ENCODE measurements around the gene PADI6.
"Not testable (repeated sequence)": the region's sequence is repeated elsewhere in the genome, so short reads cannot be mapped to it uniquely, and the experiment has no call there.

PADI6 gene

DNA sequence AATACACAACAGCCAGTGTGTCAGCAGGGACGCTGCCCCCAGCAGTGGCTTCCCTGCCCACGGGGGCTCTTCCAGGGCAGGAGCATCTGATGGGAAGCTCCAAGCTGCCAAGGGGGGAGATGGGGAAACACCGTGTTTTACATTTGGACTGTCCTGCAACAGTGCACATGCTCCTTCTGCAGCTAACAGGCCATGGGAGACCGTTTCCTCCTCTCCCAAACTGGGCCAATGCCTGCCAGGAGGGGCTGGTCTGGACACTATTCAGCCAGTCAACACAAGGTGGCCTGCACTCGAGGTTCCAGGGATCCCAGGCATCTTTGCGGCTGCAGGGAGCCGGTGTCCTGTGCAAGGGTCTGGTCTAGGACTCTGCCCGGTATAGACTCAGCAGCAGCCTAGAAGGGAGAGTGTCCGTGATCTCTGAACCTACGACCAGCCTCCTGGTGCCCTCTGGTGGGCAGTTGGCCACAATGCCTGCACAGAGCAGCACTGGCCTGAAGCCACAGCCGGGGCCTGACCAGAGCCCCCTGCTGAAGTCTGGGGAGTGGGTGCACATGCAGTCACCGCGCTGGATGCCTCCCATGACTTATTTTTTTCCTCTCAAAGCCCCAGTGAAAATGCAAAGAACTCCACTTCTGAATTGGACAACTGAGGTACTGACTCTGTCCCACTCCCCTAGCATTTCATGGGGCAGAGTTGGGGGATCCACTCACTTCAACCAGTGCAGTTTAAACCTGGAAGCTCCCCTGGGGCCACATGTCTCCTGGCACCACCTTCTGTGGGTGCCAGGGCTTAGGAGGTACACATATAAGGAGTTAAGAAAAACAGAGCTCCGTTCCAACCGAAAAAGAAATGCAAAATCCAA, 34.1 kb downstream of the PADI6 start:
- DNase-seq = peak; percentile 30

DNA sequence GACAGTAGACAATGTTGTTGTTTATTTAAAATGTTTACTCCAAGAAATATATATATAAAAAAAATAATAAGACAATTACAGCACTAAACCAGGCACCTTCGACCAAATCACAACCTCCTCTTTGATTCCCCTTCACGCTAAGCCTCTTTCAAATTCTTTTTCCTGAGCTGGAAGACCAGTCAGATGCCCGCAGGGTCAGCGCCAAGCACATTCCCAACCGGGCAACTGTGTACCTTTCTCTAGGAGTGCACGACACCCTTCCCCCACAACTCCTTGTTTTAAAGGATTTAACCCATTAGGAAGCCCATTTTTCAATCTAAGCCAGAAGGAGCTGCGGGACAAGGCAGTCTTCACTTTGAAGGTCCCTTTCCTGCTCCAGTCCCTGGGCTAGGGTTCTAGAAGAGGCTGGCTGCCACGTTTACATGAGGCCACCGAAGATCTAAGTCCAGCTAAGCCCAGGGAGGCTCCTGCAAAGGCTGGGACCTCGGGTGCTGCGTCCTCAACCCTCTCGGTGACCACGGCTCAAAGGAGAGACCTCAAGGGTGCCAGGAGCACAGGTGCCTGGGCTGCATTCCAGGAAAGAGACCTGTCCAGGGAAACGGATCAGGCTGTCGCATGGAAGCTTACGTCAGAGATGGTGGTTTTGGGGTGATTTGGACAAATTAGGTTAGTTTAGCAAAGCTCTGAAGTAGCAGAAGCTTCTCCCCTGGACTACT, 34.9 kb downstream of the PADI6 start:
- not testable (repeated sequence) for DNase-seq

DNA sequence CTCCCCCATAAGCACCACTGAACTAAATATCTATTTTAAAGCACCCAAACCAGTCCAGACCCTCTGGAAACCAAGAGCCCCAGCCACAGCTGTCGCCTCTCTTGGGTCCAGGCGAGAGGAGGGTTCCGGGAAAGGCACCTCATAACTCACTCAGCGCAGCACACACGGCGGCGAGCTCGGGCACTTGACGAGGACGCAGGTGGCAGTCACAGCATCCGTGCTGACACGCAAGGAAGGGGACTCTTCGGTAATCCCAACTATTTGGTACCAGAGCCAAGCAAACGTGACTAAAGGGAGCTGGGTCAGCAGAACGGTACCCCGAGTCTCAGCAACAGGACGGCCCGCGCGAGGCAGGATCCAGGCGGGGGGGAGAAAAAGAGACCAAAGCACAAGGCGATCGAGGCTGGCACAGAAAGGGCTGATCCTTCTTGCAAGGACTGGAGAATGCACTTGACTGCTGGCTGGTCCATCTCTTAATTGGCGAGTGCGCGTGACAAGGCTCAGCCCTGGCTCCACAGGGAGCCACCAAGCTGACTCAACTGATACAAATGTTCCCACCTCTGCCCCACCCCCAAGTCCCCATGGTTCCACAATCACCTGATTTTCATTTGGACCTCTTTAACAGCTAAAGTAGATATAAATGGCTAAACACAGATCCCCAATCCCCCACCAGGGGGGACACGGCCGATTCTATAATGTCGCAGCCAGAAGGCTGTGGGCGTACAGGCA, 36.0 kb downstream of the PADI6 start:
- DNase-seq = not testable (repeated sequence)

DNA sequence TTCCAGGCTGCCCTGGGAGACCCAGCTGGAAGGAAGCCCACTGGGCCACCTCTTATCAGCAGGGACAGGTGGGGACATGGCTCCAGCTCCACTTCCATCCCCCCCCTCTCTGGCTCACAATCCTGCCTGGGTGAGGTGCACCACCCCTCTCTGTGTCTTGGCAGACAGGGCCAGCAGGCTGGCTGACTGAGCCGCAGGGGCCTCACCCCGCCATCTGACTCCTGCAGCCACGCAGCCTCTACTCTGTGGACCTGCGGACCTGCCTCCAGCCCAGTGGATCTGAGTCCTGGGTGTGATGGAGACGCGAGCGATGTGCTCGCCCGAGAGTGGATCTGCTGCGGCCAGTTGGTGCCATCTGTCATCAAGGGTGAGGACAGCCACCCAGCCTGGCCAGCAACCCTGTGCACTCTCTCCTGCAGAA, 37.4 kb downstream of the PADI6 start:
- no peak for DNase-seq

DNA sequence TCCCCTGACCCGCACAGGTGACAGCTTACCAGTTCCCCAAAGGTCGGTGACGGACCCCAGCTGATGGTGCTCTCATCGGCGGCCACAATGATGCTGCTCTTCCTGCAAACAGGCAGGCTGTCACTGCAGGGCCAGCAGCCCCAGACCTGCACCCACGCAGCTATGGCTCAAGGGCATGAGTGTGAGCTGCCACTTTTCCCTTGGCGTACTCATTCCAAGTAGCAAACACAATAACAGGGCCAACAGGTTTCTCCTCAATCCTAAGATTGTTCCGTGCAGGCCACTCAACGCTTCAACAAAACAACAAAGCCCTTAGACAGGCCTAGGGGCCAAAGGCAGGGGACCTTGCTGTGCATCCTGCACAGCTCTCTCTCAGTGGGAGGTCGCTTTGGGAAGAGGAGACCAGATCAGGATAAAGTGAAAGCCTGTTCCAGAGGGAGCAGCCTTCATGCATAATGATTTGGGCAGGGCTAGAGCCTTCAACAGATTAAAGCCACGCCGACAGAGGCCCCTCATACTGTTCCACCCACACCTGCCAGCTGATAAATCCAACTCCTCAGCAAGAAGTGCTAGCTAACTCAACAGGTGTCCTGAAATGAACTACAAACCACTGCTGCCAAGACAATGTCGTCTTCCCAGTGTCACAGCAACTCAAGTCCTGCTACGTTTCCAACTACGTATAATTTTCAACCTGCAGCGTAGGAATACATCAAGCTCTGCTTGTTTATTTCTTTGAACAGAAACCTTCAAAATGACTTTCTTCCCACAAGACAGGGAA, 40.3 kb downstream of the PADI6 start:
- no peak for DNase-seq

DNA sequence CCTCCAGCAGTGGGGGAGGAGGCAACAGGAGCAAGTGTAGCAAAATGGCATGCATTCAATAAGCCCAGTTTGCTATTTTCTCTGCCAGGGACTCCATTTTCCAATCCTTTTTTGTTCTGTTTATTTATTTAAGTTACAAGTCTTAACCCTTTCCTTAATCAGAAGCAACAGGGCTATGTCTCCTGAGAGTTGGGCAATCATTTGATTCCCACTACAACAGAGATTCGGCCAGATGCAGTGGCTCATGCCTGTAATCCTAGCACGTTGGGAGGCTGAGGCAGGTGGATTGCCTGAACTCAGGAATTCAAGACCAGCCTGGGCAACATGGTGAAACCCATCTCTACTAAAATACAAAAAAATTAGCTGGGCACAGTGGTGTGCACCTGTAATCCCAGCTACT, 42.0 kb downstream of the PADI6 start:
- no peak for DNase-seq

DNA sequence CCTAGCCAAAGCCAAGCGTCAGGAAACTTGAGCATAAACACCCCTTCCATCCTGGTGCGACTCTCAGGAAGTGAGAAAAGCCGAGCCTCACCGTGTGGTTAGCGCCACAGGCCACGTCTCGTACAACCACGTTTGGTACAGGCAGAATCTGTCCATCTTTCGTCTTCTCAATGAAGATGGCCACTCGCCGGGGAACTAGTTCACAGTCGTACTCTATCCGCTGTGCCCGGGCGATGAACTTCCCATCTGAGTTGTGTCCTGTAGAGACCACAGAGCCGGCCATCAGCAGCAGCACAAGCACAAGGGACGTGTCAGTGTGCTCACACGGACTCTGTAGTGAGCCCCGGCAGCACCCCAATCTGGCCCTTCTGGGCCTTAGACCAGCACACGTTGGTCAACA, 44.4 kb downstream of the PADI6 start:
- DNase-seq = no peak

DNA sequence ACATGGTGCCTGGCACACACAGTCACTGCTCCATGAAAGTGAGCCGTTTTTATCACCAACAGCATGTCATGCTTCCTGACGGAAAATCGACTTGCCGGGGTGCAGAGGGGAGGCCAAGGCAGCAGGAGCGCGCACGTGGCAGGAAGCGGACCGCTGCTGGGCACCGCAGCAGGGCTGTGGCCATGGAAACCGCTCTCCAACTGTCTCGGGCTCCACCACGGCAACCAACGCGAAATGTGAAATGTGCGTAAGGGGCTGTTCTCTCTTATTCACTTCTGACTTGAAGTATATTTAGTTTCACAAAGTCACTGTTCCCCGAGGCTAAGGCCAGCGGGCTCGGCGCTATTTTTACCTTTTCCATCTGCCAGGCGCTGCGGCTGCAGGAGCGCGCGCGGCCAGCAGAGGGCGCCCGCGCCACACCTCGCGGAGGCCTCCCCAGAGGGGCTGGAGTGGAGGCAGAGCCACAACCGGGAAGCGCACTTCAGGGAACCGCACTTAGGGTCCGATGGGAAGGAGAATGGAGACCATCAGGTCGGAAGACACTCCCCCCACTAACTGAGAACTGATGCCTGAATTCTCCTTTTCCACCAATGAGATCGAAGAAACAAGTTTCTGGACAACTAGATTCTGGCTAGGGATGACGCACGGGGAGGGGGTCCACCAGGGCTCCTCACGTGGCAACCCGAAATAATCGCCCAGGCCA, 47.8 kb downstream of the PADI6 start:
- no peak for DNase-seq

DNA sequence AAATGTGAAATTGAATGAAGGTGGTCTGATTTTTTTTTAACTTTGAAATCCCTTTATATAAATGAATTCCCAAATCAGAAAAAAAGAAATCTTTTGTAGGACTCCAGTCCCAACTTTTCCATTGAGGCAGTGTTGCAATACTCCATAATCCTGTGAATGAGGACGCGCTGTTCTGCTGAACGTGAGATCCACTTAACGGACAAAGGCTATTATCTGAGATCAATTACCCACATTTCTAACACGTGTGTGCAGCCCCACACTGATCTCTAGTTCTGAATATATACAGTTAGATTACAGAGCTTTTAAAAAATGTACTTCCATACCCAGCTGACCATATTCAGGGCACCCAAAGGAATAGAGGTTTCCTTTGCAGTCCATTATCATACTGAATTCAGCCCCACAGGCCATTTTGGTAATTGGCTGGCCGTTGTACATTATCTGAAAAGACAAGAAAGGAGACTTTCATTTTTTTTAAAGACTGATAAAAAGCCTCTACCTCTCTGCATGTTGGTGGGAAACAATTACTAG, 48.5 kb downstream of the PADI6 start:
- DNase-seq = no peak

DNA sequence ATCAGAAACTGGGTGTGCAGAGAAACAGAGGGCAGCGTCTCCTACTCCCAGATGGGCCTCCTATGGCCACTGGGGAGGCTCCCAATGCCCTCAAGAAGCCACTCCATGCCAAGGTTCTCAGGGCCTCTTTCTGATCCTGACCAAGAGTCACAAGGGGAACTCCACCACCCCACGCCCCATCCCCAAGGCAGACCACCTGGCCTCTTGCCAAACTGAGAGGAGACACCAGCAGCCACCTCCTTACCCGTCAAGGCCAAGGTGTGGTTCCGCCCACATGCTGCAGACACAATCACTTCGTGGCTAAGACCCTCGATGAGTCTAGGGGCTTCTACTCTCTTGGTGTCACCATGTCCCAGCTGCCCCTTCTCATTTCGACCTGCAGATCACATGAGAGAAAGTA, 50.5 kb downstream of the PADI6 start:
- no peak for DNase-seq

DNA sequence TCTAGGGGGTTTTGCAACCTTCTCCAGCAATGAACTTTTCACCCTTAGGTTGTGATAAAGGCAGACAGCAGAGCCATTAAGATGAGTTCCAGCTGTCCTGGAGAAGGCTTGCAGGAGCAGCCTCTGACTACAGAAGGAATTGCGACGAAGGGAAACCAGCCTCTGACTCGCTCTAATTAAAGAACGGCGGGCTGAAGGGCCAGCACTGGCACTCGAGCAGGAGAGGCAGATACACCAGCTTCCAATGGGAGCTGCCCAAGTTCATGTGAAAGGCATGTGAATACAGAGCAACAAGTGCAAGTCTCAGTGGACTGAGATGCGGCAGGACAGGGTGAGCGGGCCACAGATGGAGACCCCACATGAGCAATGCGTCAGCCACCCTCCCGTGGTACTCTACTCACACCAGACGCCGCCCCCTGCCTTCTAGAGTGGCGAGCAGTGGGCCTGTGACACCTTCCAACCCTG, 51.8 kb downstream of the PADI6 start:
- DNase-seq = no peak

DNA sequence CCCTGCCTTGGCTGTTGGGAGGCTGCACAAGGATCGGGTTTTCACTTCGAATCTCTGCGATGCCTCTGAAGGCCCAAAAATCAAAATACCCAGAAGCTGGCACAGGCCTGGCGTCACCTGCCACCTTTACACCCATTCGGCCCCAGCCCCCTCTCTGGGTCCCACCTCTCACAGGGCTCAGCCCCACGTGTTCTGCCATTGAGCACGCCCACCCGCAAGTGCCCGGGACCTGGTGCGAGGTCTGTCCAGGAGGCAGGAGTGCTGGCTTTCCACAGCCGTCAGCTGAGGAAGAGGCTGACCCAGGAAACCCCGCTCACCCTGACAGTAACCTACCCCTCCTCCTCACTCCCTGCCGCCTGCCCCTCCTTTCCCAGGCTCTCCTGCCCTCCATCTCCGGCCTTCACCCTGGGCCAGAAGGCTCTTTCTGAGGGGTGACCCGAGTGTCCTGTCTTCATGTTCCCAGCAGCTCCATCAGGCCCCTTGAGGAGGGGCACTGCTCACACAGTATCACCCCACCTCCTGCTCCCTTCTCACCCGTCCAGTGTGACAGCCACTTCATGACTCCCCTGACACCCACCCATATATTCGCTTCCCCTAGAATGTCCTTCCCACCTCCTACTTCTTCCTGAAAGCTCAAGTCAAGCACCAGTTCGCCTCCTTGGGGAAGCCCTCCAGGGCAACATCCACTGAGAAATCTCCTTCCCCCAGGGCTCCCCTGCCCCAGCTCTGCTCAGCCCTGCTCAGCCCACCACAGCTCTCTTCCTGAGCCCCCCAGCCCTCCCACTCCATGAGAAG, 54.0 kb downstream of the PADI6 start:
- no peak for DNase-seq

DNA sequence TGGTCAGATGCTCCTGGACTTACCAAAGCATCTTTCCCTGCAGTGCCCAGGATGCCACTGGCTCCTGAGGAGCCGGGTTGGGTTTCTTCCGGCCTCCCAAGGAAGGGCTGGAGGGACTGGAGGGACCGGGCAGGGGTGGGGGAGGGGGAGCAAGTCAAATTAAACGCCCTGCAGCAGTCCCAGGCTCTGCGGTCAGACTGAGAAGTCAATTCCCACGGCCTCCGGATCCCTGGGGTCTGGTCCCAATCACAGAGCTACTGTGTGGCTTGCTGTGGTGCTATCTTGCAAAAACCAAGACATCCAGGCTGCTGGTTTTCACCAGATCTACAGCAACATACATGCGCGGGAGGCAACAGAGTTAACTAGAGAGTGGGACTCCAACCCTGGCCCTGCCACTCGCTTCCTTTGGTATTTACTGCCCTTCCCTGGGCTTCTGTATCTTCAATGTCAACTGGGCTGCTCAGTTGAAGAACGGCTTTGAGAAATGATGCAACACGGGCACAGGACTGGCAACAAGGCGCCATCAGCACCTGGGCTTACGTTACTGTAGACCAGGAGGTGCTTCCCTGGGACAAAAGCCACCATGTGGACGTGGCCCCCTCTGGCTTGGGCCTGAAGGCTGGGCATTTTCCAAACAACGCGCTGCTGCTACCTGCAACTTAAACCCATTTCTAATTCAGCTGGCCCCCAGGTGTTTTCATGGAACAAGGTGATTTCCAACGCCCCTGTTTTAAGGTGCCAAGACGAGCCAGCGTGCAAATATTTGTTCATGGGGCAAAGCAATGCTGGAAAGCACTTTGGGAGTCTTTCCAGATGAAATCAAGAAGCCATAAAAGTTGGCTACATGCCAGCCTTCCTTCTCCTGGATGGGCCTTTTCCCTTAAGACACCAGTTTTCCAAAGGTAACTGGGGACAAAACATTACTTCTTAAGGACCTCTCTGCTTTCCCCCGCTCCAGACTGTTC, 56.0 kb downstream of the PADI6 start:
- no peak for DNase-seq

DNA sequence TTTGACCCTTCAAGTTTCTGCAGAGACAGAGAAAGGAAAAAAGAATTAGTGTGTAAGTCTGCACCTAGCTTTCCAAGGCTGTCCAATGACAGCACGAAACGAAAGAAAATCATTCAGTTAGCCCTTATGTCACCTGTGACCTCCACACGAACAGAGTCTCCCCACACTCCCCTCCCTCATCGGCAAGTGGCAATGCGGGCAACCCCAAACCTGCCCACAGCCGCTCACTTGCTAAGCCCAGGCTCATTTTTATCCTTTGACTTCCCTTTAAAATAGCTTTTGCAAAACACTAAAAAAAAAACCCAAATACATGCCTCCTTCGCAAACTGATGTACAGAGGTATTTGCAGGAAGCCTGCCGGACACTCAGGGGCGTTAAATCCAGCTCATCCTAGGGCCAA, 57.2 kb downstream of the PADI6 start:
- DNase-seq = no peak

DNA sequence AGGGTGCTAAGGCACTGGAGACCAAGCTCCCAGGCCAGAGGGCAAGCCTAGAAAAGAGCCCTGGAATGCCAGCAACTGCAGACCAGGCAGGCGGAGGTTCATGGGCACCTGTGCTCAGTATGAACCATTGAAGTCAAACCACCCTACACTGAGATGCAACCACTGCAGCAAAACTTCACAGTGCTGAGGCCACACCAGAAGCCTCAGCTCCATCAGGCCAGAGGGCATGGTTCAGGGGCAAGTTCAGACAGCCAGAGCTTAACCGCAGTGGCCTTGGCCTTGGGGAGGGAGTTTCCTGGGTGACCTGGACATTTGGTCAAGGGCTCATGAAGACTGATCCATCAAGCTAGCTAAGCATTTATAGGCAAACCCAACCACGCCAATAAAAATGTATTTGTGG, 60.4 kb downstream of the PADI6 start:
- no peak for DNase-seq

DNA sequence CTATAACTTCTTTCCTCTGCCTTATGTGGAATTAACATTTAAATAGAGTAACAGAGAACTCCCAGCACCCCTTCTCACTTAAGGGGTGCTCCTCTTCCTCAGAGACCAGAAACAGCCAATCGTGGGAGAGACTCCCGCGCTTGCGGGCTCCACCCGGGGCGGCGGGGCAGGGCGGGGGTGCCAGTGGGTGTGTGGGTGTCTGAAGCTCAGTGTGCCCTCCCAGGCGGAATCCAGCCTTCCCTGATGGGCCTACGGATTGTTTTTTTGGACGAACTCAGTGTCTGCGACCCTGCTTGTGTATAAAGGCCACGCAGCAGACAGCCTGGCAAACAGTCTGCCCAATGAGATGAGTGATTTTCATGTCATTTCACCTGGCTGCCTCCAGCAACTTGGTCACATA, 61.3 kb downstream of the PADI6 start:
- DNase-seq = no peak

DNA sequence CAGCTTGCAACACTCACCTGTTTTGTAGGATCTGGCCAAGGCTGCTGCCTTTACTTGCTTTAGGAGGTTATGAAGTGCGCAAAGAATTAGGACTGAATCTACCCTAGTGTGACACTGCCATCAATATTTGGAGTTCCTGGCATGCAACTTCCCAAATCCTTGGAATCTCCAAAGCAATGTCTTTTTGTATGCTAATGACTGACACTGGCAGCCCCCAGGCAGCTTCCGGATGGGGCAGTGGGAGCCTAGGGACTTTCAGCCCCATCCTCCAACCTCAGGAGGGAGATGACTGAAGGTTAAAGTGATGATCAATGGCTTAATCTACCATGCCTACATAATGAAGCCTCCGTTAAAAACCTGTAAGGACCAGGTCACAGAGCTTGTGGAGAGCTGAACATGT, 62.0 kb downstream of the PADI6 start:
- DNase-seq = no peak

DNA sequence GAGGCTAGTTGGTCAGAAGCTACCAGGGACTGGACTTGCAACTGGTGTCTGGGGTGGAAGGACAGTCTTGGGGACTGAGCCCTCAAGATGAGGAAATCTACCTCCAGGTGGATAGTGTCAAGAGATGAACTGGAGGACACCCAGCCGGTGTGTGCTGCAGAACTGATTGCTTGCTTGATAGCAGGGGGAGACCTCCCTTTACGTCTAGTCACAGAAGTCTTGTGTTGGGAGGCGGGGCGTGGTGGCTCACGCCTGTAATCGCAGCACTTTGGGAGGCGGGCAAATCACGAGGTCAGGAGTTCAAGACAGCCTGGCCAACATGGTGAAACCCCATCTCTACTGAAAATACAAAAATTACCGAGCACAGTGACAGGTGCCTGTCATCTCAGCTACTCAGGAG, 62.6 kb downstream of the PADI6 start:
- DNase-seq = no peak

DNA sequence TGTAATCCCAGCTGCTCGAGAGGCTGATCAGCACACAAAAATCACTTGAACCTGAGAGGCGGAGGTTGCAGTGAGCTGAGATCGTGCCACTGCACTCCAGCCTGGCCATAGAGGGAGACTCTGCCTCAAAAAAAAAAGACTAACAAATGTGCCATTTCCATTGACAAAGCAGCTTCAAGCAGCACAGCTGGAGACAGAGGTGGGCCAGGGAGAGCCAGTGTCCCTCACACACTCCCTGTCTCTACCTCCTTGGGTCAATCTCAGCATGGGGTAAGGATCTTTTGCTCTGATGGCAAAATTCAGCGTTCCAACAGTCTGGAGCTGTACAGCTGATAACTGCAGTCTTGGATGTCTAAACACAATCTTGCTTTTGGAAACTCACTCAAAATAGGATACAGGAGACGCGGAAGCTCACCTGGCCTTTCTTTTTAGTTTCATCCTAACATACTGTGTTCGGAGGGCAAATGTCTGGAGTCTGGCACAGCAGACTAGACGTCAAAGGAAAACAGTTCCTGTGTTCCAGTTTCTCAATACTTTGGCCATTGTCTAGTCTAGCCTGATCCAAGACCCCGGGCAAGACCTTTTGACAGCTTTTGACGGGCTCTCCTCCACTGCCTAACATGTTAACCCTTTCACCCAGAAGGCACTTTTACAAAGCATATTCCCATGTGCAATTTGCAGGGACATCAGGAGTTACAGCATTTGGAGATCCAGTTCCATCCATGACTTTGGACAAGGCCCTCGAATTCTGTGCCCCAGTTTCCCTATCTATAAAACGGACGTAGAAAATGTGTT, 64.6 kb downstream of the PADI6 start:
- no peak for DNase-seq

Data from NCI-H1105 treated with DMSO at 0.1 percent for 48 hours (cell line).